Erythroblast (primary cell): ENCODE measurements around the gene VCAM1.

Experiments
- GATA1 ChIP-seq: IDR thresholded peaks from 2 replicates; pipeline ENCODE4 v1.6.1; 2011; ENCODE audit warnings: low read depth, mild to moderate bottlenecking, control low read depth, low read length, moderate library complexity
- POLR2A ChIP-seq: IDR thresholded peaks from 2 replicates; pipeline ENCODE4 v1.6.1; 2011; ENCODE audit warnings: mild to moderate bottlenecking, low read length

DNA sequence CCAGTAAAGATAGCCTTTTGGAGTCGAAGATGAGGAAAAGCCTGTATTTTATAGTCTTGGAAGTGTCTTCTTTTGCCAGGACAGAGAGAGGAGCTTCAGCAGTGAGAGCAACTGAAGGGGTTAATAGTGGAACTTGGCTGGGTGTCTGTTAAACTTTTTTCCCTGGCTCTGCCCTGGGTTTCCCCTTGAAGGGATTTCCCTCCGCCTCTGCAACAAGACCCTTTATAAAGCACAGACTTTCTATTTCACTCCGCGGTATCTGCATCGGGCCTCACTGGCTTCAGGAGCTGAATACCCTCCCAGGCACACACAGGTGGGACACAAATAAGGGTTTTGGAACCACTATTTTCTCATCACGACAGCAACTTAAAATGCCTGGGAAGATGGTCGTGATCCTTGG lies at the start of gene VCAM1:
- no peak for TF ChIP-seq POLR2A
- TF ChIP-seq GATA1 = no peak
